ENCODE measurements around the gene ANGPT4. TPM values are rescaled to one million over a fixed set of nuclear protein-coding genes. Genes with fewer than 3 reads are reported as not detected.

Gene ANGPT4
- total and polyA plus RNA-seq, 2 of the 8 experiments (the other 6 are each of a cell fraction or from before 2014, with no cell fraction given) = 0.07 to 0.33 TPM

GRCh38 chr20:856361-856775 is 59.8 kb downstream of the ANGPT4 start (continued):
- TF ChIP-seq TAF1 (IDR thresholded peaks at IDR 0.05; ENCODE audit: low read depth, low read length) = no peak
- no peak for TF ChIP-seq USF2 (IDR thresholded peaks at IDR 0.05; ENCODE audit: low read length)
- no peak for TF ChIP-seq SRF (IDR thresholded peaks at IDR 0.05; ENCODE audit: low read depth, low read length)
